Ovary (tissue), 9 donors: Measurements from ENCODE around the gene ZNF598. TPM values are rescaled to one million over a fixed set of nuclear protein-coding genes. Genes with fewer than 3 reads are reported as not detected.

Experiments used
- DNase-seq, 5 donors: peaks; one replicate each; pipeline ENCODE4 v3.0.0-alpha.2; 2019 to 2020
- H3K27ac ChIP-seq, 2 donors: fragments of 200-600 bp; one replicate each; pipeline versions ENCODE4 v1.5.1 to v1.8.0; 2019 to 2022
- H3K27me3 ChIP-seq: fragments of 200-600 bp; one replicate; pipeline ENCODE4 v1.8.0; 2022
- H3K36me3 ChIP-seq: fragments of 200-600 bp; sonication (generic); one replicate; pipeline ENCODE4 v1.5.1; 2019
- H3K4me1 ChIP-seq: one replicate; pipeline ENCODE4 v1.8.1; 2013; ENCODE audit warnings: mild to moderate bottlenecking, moderate library complexity; ENCODE audit not compliant: insufficient read depth
- H3K4me3 ChIP-seq: fragments of 200-600 bp; sonication (generic); one replicate; pipeline ENCODE4 v1.5.1; 2017
- H3K9me3 ChIP-seq, 2 donors: fragments of 200-600 bp in 1 of 2; sonication (generic) in 1 of 2; one replicate each; pipeline versions ENCODE4 v1.5.1 to v1.8.1; 2013 to 2019; ENCODE audit warnings: mild to moderate bottlenecking in 1 of 2, moderate library complexity in 1 of 2
- CTCF ChIP-seq, 3 donors: fragments of 450-650 bp in 2 of 3; fragments of 200-600 bp in 1 of 3; IDR thresholded peaks; one replicate each; pipeline versions ENCODE4 v1.5.1 to v1.8.0; 2016 to 2022; ENCODE audit warnings: antibody characterized with exemption in 3 of 3, mild to moderate bottlenecking in 1 of 3
- EP300 ChIP-seq: sonication (generic); formaldehyde crosslinking; IDR thresholded peaks from one replicate; pipeline ENCODE4 v1.6.1; 2017; ENCODE audit warnings: antibody characterized with exemption
- POLR2A ChIP-seq: fragments of 450-650 bp; IDR thresholded peaks from one replicate; pipeline ENCODE4 v1.6.1; 2017; ENCODE audit warnings: antibody characterized with exemption, mild to moderate bottlenecking, moderate library complexity
- WGBS, 3 donors: extraction: QIAGEN DNeasy Blood & Tissue Kit in 1 of 3; methylation state at CpG; one replicate each; pipeline versions ENCODE4 v1.1.5 to v1.1.7; 2013 to 2017; 5-methylcytosine and 5-hydroxymethylcytosine counted together
- intact Hi-C, 4 donors: fragments of 100-400 bp; cut with DNase I; formaldehyde crosslinking; loops; one replicate each; pipeline versions ENCODE4 v1.11.0 to v1.15.1; 2022 to 2023
- polyA plus RNA-seq, 2 donors: library from polyadenylated mRNA; stranded (reverse); fragments of 200-250 nt in 1 of 2; fragments of 350-450 nt in 1 of 2; fragmentation: Illumina TruSeq in 1 of 2; extraction: RNeasy Lipid Tissue Mini Kit (QIAGEN cat#74804) in 1 of 2; gene quantifications; one replicate each; pipeline ENCODE4 v1.2.3, GENCODE V29; 2013 to 2014
- total RNA-seq, 7 donors: library from RNA; depleted of rRNA in 2 of 7; stranded (reverse); fragments of >200 nt in 2 of 7; fragmentation: NEBNext Ultra II Directional in 3 of 7; extraction: Animal tissue kit (Norgen Biotek cat#: 25700) in 3 of 7; gene quantifications; one replicate each; pipeline versions ENCODE4 v1.1.0 to v1.2.4, GENCODE V29; 2016 to 2023
- donor health status: DM: no; HTN: no; CAD: no; lungs with moderate emphysema.
- donor health status: DM: no; HTN: no; CAD: no.
- donor health status: Bipolar disorder and iron deficiency.
- donor health status: DM: yes; HTN: yes; CAD: no.
- donor health status: DM: no; HTN: no; CAD: no.
- donor health status: DM: yes; HTN: yes; CAD: no.

ZNF598 gene
- total and polyA plus RNA-seq, 9 donors, result 0.95 to 44.5 (median 30.3) TPM

- Histone ChIP-seq H3K4me3 (no peak overlapping the region), H3K27ac (peak overlapping the region; percentile 75 to 92), H3K27me3 (no peaks in the 10 kb centered on the region), H3K36me3 (no peaks in the 10 kb centered on the region), H3K4me1 (peaks cover 63% of the 10 kb centered on the region), H3K9me3 (no peaks in the 10 kb centered on the region)
- peak; percentile 90 to 97 (median 92) for DNase-seq
- TF ChIP-seq EP300, result no peak
- TF ChIP-seq CTCF (IDR thresholded peaks at IDR 0.05), result no peak
- no peak for TF ChIP-seq POLR2A
- 20 to 30% (median 30%) methylated on average over 29 of the region's 29 CpGs for WGBS, 3 donors
- intact Hi-C loops, result no loop called here
These were observed 29.8 kb upstream of the ZNF598 start for GRCh38 chr16:2039274-2040031.

GRCh38 chr16:2038382-2039231 is 29.0 kb upstream of the ZNF598 start:
- Histone ChIP-seq H3K27me3 (no peaks in the 10 kb centered on the region), H3K36me3 (no peaks in the 10 kb centered on the region), H3K4me1 (peaks cover 67% of the 10 kb centered on the region), H3K4me3 (peak overlapping the region; percentile 2), H3K9me3 (no peaks in the 10 kb centered on the region), H3K27ac (peak overlapping the region; percentile 75 to 92)
- TF ChIP-seq EP300 (no peak), POLR2A (no peak), CTCF (IDR thresholded peaks at IDR 0.05) (no peak)
- DNase-seq, result peak; percentile 76 to 88 (median 86)
- 14 to 28% (median 23%) methylated on average over 28 to 41 of the region's 41 CpGs for WGBS, 3 donors
- intact Hi-C loops, result no loop called here

- Histone ChIP-seq H3K27me3 (no peaks in the 10 kb centered on the region), H3K27ac (peak overlapping the region; percentile 89 to 92), H3K4me1 (peaks cover 70% of the 10 kb centered on the region), H3K36me3 (no peaks in the 10 kb centered on the region), H3K4me3 (no peak overlapping the region), H3K9me3 (no peaks in the 10 kb centered on the region)
- no peak for TF ChIP-seq POLR2A
- no peak for TF ChIP-seq EP300
- TF ChIP-seq CTCF (IDR thresholded peaks at IDR 0.05), result no peak
- DNase-seq, result peak in 3 of 5 donors; percentile 53 to 68 (median 53)
- intact Hi-C loops, result no loop called here
- 38 to 54% (median 40%) methylated on average over 29 of the region's 29 CpGs for WGBS, 3 donors
These were observed 28.2 kb upstream of the ZNF598 start for GRCh38 chr16:2037647-2038381.

GRCh38 chr16:2037115-2037514 is 27.5 kb upstream of the ZNF598 start:
- TF ChIP-seq EP300 (no peak), POLR2A (no peak), CTCF (IDR thresholded peaks at IDR 0.05) (no peak)
- Histone ChIP-seq H3K9me3 (no peaks in the 10 kb centered on the region), H3K4me3 (no peak overlapping the region), H3K36me3 (no peaks in the 10 kb centered on the region), H3K27me3 (no peaks in the 10 kb centered on the region), H3K4me1 (peaks cover 69% of the 10 kb centered on the region), H3K27ac (peak overlapping the region; percentile 89 to 92)
- peak in 1 of 5 donors; percentile 53 for DNase-seq
- intact Hi-C loops, result no loop called here
- WGBS, 3 donors, result 77 to 91% (median 88%) methylated on average over 10 to 15 of the region's 15 CpGs
